Measurements from ENCODE around the gene DVL1. TPM values are rescaled to one million over a fixed set of nuclear protein-coding genes. Genes with fewer than 3 reads are reported as not detected.

The DVL1 gene
- total and polyA plus RNA-seq, 9 of the 15 experiments (the other 6 are each of a cell fraction or from before 2014, with no cell fraction given), result 0.62 to 135 (median 24.3) TPM

GRCh38 chr1:1374929-1375662 is 25.9 kb upstream of the DVL1 start, which contains the start of gene AURKAIP1 (continued):
- TF ChIP-seq MNT (conservative IDR thresholded peaks at IDR 0.05), result peak; percentile 87 to 96
- TF ChIP-seq BRD4 (IDR thresholded peaks at IDR 0.05), result no peak
- no peak for TF ChIP-seq ZNF398 (CRISPR knock-in tag; IDR thresholded peaks at IDR 0.05)
- no peak for TF ChIP-seq ZNF592 (IDR thresholded peaks at IDR 0.05)
- TF ChIP-seq CCNT2 (IDR thresholded peaks at IDR 0.05; ENCODE audit: borderline replicate concordance, extremely low read depth, insufficient read length, low read depth, low read length), result peak; percentile 93
- no peak for TF ChIP-seq NCOA4 (IDR thresholded peaks at IDR 0.05; ENCODE audit: partially characterized antibody)
- no peak for TF ChIP-seq DLX4 (CRISPR knock-in tag; IDR thresholded peaks at IDR 0.05)
- TF ChIP-seq SRSF9 (IDR thresholded peaks at IDR 0.05; ENCODE audit: borderline replicate concordance, low read depth, low read length), result no peak
- peak; percentile 83 for TF ChIP-seq ZNF12 (CRISPR knock-in tag; IDR thresholded peaks at IDR 0.05)
- TF ChIP-seq ZNF24 (IDR thresholded peaks at IDR 0.05), result peak; percentile 96
- 0 out of 2 replicates have a peak, but pooled peaks have one; percentile 7 for TF ChIP-seq MXI1 (IDR thresholded peaks at IDR 0.05; ENCODE audit: low read depth, low read length)
- TF ChIP-seq KDM5B (IDR thresholded peaks at IDR 0.05; ENCODE audit: insufficient replicate concordance, low read depth, low read length), result peak; percentile 83
- TF ChIP-seq COPS2 (conservative IDR thresholded peaks at IDR 0.05), result no peak
- peak; percentile 61; the same call in 1 of the 2 replicates for TF ChIP-seq HIVEP1 (CRISPR knock-in tag; IDR thresholded peaks at IDR 0.05)
- TF ChIP-seq ZNF133 (CRISPR knock-in tag; IDR thresholded peaks at IDR 0.05), result no peak
- TF ChIP-seq JUN (IDR thresholded peaks at IDR 0.05; ENCODE audit: borderline replicate concordance, low read depth, low read length), result no peak; the same call in none of the 2 replicates
- TF ChIP-seq JUN (CRISPR knock-in tag; IDR thresholded peaks at IDR 0.05; ENCODE audit: borderline replicate concordance), result no peak
